ENCODE data around the gene EIPR1. TPM values are rescaled to one million over a fixed set of nuclear protein-coding genes. Genes with fewer than 3 reads are reported as not detected.

The EIPR1 gene
- total RNA-seq, 1 donor from 2014 or later, result 27.9 TPM

DNA sequence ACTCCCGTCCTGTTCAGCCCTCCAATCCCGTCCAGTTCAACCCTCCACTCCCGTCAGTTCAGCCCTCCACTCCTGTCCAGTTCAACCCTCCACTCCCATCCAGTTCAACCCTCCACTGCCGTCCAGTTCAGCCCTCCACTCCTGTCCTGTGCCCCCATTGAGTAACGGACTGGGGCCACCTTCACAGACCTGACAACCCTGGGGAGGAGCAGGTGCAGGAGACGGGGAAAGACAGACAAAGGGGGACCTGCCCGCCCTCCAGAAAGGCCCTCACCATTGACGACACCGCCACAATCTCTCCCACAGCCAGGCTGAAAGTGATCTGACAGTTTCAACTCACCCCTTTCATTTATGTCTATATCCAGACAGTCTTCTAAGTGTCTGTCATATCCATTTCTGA is 72.2 kb downstream of the EIPR1 start:
- Mint-ChIP-seq H3K4me1 (peaks cover 14% of the 10 kb centered on the region), H3K27ac (no peak overlapping the region), H3K4me3 (no peak overlapping the region), H3K9me3 (peaks cover 6% of the 10 kb centered on the region), H3K27me3 (ENCODE audit: low read depth) (no peaks in the 10 kb centered on the region), H3K36me3 (peaks cover 5% of the 10 kb centered on the region)
- DNase-seq (ENCODE audit: low spot score in 2 of 2, unreplicated experiment in 2 of 2), result no peak
- TF ChIP-seq, protein P1, sequence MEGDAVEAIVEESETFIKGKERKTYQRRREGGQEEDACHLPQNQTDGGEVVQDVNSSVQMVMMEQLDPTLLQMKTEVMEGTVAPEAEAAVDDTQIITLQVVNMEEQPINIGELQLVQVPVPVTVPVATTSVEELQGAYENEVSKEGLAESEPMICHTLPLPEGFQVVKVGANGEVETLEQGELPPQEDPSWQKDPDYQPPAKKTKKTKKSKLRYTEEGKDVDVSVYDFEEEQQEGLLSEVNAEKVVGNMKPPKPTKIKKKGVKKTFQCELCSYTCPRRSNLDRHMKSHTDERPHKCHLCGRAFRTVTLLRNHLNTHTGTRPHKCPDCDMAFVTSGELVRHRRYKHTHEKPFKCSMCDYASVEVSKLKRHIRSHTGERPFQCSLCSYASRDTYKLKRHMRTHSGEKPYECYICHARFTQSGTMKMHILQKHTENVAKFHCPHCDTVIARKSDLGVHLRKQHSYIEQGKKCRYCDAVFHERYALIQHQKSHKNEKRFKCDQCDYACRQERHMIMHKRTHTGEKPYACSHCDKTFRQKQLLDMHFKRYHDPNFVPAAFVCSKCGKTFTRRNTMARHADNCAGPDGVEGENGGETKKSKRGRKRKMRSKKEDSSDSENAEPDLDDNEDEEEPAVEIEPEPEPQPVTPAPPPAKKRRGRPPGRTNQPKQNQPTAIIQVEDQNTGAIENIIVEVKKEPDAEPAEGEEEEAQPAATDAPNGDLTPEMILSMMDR (IDR thresholded peaks at IDR 0.05; ENCODE audit: unreplicated experiment), result no peak

DNA sequence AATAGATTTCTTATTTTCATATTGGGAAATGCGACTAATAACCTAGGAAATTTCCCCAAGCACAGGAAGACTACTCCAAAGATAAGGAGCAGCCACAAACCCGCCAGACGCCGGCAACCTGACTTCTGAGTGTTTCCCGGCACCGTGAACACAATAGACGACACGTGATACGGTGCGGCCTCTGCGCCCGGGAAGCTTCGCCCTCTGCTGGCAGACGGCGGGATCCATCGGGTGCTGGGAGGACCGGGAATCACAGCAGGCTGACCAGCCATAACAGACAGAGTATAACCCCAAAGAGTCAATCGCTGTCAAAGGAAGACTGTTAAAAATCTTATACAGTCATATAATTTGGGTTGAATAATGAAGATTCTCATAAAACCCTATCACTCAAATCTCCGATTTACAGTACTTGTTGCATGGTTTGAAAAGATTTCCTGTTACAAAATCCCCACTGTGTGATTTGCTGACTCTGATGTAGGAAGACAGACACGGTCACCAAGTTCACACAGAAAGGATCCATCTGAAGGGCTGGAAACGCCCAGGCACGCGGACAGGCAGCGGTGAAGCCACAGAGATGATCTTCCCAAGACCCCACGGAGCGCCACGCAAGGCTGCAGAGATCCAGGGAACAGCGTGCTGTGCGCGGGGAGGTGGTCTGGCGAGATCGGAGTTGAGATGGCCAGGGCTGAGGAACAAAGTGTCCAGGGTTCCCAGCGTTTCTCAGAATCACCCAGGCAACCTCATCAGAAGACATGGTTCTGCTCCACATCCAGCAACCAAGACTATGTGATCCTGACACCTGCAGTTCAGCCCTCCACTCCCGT is 73.8 kb downstream of the EIPR1 start:
- TF ChIP-seq, protein P1 (IDR thresholded peaks at IDR 0.05; ENCODE audit: unreplicated experiment), result peak; percentile 89
- no peaks in the 10 kb centered on the region for H3K9me3 Mint-ChIP-seq
- H3K27ac Mint-ChIP-seq, result peak overlapping the region; percentile 88
- peak overlapping the region; percentile 61 for H3K4me3 Mint-ChIP-seq
- H3K4me1 Mint-ChIP-seq, result peaks cover 15% of the 10 kb centered on the region
- DNase-seq (ENCODE audit: low spot score in 2 of 2, unreplicated experiment in 2 of 2), result peak; percentile 75 to 93
- no peaks in the 10 kb centered on the region for H3K27me3 Mint-ChIP-seq (ENCODE audit: low read depth)
- H3K36me3 Mint-ChIP-seq, result peaks cover 3% of the 10 kb centered on the region

DNA sequence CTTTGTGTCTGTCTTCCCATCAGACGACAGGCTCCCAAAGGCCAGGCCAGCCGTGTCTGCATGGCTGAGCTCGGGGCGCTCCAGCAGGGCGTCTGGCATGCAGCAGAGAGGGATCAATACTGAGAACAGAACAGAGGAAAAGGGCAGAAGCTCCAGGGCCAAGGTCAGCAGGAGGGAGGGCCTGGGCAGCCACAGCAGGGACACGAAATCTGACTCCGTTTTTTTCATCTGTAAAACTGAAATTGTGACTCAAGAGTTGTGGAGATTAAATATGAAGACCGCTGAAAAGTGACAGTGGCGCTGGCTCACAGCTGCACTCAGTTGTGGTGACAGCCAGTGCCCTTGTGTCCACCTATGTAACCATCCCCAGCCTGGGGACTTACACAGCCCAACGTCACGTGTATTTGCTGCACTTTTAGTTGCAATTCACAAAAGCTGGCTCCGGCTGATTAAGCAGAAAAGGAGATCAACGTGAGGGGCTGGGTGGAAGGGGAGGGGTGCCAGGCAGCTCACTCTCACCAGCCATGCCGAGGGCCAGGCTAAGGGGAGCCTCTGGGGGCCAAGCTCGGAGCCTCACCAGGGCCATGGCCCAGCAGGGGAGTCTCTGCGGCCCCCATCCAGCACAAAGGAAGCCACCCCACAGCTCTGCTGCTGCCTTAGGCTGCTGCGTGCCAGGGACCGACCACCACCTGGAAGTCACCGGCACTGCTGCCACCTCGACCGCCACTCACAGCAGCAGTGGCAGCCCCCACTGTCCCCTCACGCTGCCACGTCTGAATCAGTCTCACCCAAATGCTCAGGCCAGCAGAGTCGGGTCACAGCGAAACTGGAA is 74.7 kb downstream of the EIPR1 start:
- H3K4me1 Mint-ChIP-seq, result peaks cover 23% of the 10 kb centered on the region
- TF ChIP-seq, protein P1 (IDR thresholded peaks at IDR 0.05; ENCODE audit: unreplicated experiment), result no peak
- no peaks in the 10 kb centered on the region for H3K9me3 Mint-ChIP-seq
- no peaks in the 10 kb centered on the region for H3K27me3 Mint-ChIP-seq (ENCODE audit: low read depth)
- peaks cover 8% of the 10 kb centered on the region for H3K36me3 Mint-ChIP-seq
- H3K27ac Mint-ChIP-seq, result peak overlapping the region; percentile 88
- H3K4me3 Mint-ChIP-seq, result peak overlapping the region; percentile 61
- DNase-seq (ENCODE audit: low spot score in 2 of 2, unreplicated experiment in 2 of 2), result no peak

DNA sequence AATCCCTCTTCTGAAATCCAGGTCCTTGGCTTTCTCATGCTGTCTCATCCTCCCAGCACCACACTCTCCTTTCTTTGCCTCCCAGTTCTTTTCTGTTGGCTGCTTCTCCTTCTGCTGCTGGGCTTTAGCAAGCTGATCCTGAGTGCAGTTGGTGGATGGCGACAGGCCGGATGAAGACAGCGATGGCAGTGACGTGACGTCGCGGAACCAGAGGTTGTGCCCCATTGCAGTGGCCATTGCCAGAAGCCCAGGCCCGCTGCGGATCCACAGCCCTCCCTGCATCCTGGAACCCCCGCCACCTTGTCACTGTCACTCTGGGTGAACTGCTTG is 75.2 kb downstream of the EIPR1 start:
- H3K4me1 Mint-ChIP-seq, result peaks cover 23% of the 10 kb centered on the region
- no peaks in the 10 kb centered on the region for H3K9me3 Mint-ChIP-seq
- no peak for DNase-seq (ENCODE audit: low spot score in 2 of 2, unreplicated experiment in 2 of 2)
- H3K27me3 Mint-ChIP-seq (ENCODE audit: low read depth), result no peaks in the 10 kb centered on the region
- TF ChIP-seq, protein P1 (IDR thresholded peaks at IDR 0.05; ENCODE audit: unreplicated experiment), result no peak
- H3K4me3 Mint-ChIP-seq, result no peak overlapping the region
- H3K36me3 Mint-ChIP-seq, result peaks cover 11% of the 10 kb centered on the region
- H3K27ac Mint-ChIP-seq, result peak overlapping the region; percentile 88

DNA sequence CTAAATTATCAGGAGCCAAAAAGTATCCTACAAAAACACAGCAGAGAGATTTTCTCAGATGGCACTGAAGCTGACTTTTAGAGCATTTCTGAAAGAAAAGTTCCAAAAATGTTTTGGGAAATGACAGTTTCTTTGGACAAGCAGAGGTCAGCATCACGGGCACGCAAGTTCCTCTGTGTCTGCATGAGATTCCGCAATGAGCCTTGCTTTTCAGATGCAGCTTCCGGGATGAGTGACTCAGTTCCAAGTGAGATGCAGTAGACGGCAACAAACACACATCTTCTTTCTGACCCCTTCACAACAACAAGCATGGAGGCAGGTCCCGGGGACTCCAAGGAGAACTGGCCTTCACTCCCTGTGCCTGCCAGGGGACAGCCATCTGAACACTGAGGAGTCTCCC is 76.6 kb downstream of the EIPR1 start:
- H3K4me1 Mint-ChIP-seq, result peaks cover 23% of the 10 kb centered on the region
- H3K27ac Mint-ChIP-seq, result no peak overlapping the region

More for the DNA sequence above, 76.6 kb downstream of the EIPR1 start:
- H3K4me3 Mint-ChIP-seq, result no peak overlapping the region
- DNase-seq (ENCODE audit: low spot score in 2 of 2, unreplicated experiment in 2 of 2), result no peak
- no peaks in the 10 kb centered on the region for H3K27me3 Mint-ChIP-seq (ENCODE audit: low read depth)
- no peaks in the 10 kb centered on the region for H3K9me3 Mint-ChIP-seq
- TF ChIP-seq, protein P1 (IDR thresholded peaks at IDR 0.05; ENCODE audit: unreplicated experiment), result no peak
- peaks cover 11% of the 10 kb centered on the region for H3K36me3 Mint-ChIP-seq

Measured in mesothelial cell of epicardium (in vitro differentiated cells).